ENCODE data around the gene CFB. TPM values are rescaled to one million over a fixed set of nuclear protein-coding genes. Genes with fewer than 3 reads are reported as not detected.

Gene CFB
- total and polyA plus RNA-seq, 2 of the 13 experiments (the other 11 are each of a cell fraction or from before 2014, with no cell fraction given), result 171 to 513 TPM

DNA sequence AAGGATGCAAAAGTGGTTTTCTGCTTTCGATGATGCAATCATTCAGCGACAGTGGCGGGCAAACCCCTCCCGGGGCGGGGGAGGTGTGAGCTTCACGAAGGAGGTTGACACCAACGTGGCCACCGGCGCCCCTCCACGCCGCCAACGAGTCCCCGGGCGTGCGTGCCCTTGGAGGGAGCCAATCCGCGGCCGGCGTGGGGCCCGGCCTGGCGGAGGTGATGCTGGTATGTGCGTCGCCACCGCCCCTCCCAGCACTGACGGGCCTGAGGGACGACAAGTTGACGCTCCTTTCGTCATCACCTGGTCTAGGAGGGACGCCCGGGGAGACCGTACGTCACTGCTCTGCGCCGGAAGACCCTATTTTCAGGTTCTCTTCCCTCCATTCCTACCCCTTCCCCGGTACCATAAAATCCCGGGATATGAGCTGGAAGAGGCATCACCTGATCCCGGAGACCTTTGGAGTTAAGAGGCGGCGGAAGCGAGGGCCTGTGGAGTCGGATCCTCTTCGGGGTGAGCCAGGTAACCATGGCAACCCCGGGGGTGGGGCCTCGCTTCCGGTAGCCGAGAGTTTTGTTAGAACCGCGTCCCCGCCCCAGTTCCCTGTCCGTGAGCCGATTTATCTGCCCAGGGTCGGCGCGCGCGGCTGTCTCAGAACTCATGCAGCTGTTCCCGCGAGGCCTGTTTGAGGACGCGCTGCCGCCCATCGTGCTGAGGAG, 26.3 kb downstream of the CFB start, which contains the start of gene DXO (continued):
- TF ChIP-seq SOX13 (IDR thresholded peaks at IDR 0.05), result no peak
- TF ChIP-seq SOX13 (CRISPR knock-in tag; conservative IDR thresholded peaks at IDR 0.05 in 1 of 2, IDR thresholded peaks at IDR 0.05 in 1 of 2), result peak in 1 of 2 experiments; percentile 48; a peak in 1 of 4 replicates
- peak; percentile 87; the same call in 1 of the 2 replicates for TF ChIP-seq KDM1A (CRISPR knock-in tag; IDR thresholded peaks at IDR 0.05)
- TF ChIP-seq DBP (CRISPR knock-in tag; IDR thresholded peaks at IDR 0.05; ENCODE audit: not compliant biosample characterization), result peak; percentile 15
- 0 out of 2 replicates have a peak, but pooled peaks have one; percentile 71 for TF ChIP-seq ZBTB3 (CRISPR knock-in tag; IDR thresholded peaks at IDR 0.05; ENCODE audit: borderline replicate concordance, low read depth)
- TF ChIP-seq ZNF782 (CRISPR knock-in tag; IDR thresholded peaks at IDR 0.05; ENCODE audit: borderline replicate concordance), result peak; percentile 57; the same call in 1 of the 2 replicates
- no peak for TF ChIP-seq ZNF816 (CRISPR knock-in tag; IDR thresholded peaks at IDR 0.05; ENCODE audit: borderline replicate concordance)
- TF ChIP-seq ZNF547 (CRISPR knock-in tag; IDR thresholded peaks at IDR 0.05), result 0 out of 2 replicates have a peak, but pooled peaks have one; percentile 44
- TF ChIP-seq, protein P1, sequence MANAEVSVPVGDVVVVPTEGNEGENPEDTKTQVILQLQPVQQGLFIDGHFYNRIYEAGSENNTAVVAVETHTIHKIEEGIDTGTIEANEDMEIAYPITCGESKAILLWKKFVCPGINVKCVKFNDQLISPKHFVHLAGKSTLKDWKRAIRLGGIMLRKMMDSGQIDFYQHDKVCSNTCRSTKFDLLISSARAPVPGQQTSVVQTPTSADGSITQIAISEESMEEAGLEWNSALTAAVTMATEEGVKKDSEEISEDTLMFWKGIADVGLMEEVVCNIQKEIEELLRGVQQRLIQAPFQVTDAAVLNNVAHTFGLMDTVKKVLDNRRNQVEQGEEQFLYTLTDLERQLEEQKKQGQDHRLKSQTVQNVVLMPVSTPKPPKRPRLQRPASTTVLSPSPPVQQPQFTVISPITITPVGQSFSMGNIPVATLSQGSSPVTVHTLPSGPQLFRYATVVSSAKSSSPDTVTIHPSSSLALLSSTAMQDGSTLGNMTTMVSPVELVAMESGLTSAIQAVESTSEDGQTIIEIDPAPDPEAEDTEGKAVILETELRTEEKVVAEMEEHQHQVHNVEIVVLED (CRISPR knock-in tag; IDR thresholded peaks at IDR 0.05; ENCODE audit: borderline replicate concordance), result peak; percentile 98
- TF ChIP-seq, protein P2, sequence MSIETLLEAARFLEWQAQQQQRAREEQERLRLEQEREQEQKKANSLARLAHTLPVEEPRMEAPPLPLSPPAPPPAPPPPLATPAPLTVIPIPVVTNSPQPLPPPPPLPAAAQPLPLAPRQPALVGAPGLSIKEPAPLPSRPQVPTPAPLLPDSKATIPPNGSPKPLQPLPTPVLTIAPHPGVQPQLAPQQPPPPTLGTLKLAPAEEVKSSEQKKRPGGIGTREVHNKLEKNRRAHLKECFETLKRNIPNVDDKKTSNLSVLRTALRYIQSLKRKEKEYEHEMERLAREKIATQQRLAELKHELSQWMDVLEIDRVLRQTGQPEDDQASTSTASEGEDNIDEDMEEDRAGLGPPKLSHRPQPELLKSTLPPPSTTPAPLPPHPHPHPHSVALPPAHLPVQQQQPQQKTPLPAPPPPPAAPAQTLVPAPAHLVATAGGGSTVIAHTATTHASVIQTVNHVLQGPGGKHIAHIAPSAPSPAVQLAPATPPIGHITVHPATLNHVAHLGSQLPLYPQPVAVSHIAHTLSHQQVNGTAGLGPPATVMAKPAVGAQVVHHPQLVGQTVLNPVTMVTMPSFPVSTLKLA (IDR thresholded peaks at IDR 0.05), result peak; percentile 34
- TF ChIP-seq SP140L (CRISPR knock-in tag; IDR thresholded peaks at IDR 0.05; ENCODE audit: borderline replicate concordance), result no peak; the same call in 1 of the 2 replicates
- TF ChIP-seq HBP1 (CRISPR knock-in tag; IDR thresholded peaks at IDR 0.05; ENCODE audit: low read depth), result peak; percentile 89
- 0 out of 2 replicates have a peak, but pooled peaks have one; percentile 31 for TF ChIP-seq ZFAT (CRISPR knock-in tag; conservative IDR thresholded peaks at IDR 0.05)
- TF ChIP-seq MLXIP (CRISPR knock-in tag; IDR thresholded peaks at IDR 0.05; ENCODE audit: borderline replicate concordance), result no peak; the same call in 1 of the 2 replicates
- TF ChIP-seq, protein P3, sequence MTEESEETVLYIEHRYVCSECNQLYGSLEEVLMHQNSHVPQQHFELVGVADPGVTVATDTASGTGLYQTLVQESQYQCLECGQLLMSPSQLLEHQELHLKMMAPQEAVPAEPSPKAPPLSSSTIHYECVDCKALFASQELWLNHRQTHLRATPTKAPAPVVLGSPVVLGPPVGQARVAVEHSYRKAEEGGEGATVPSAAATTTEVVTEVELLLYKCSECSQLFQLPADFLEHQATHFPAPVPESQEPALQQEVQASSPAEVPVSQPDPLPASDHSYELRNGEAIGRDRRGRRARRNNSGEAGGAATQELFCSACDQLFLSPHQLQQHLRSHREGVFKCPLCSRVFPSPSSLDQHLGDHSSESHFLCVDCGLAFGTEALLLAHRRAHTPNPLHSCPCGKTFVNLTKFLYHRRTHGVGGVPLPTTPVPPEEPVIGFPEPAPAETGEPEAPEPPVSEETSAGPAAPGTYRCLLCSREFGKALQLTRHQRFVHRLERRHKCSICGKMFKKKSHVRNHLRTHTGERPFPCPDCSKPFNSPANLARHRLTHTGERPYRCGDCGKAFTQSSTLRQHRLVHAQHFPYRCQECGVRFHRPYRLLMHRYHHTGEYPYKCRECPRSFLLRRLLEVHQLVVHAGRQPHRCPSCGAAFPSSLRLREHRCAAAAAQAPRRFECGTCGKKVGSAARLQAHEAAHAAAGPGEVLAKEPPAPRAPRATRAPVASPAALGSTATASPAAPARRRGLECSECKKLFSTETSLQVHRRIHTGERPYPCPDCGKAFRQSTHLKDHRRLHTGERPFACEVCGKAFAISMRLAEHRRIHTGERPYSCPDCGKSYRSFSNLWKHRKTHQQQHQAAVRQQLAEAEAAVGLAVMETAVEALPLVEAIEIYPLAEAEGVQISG (CRISPR knock-in tag; IDR thresholded peaks at IDR 0.05), result peak; percentile 90
- TF ChIP-seq ZNF629 (CRISPR knock-in tag; conservative IDR thresholded peaks at IDR 0.05), result peak; percentile 11; the same call in 1 of the 2 replicates
